AG09309 (cell line): ENCODE data around the gene DUSP9.

Source experiments
- DNase-seq: peaks from one replicate; pipeline ENCODE4 v3.0.0-alpha.2; 2010; ENCODE audit warnings: low read depth
- H3K4me3 ChIP-seq: 2 replicates; pipeline ENCODE4 v1.5.1; 2011; ENCODE audit warnings: mild to moderate bottlenecking, low read depth, low read length, moderate library complexity; ENCODE audit not compliant: control insufficient read depth
- TF ChIP-seq, protein P1 (sequence below): IDR thresholded peaks from 2 replicates; pipeline ENCODE4 v1.5.1; 2011; ENCODE audit warnings: mild to moderate bottlenecking, low read depth, low read length, inconsistent platforms; ENCODE audit not compliant: insufficient read depth, control insufficient read depth; ENCODE audit errors: missing control alignments

DUSP9 gene

GRCh38 chrX:153669901-153670731, 23.1 kb downstream of the DUSP9 start:
- no peak for DNase-seq
- no peak overlapping the region for H3K4me3 ChIP-seq
- TF ChIP-seq, protein P1, sequence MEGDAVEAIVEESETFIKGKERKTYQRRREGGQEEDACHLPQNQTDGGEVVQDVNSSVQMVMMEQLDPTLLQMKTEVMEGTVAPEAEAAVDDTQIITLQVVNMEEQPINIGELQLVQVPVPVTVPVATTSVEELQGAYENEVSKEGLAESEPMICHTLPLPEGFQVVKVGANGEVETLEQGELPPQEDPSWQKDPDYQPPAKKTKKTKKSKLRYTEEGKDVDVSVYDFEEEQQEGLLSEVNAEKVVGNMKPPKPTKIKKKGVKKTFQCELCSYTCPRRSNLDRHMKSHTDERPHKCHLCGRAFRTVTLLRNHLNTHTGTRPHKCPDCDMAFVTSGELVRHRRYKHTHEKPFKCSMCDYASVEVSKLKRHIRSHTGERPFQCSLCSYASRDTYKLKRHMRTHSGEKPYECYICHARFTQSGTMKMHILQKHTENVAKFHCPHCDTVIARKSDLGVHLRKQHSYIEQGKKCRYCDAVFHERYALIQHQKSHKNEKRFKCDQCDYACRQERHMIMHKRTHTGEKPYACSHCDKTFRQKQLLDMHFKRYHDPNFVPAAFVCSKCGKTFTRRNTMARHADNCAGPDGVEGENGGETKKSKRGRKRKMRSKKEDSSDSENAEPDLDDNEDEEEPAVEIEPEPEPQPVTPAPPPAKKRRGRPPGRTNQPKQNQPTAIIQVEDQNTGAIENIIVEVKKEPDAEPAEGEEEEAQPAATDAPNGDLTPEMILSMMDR, result no peak

- DNase-seq, result no peak
- TF ChIP-seq, protein P1, result no peak
- H3K4me3 ChIP-seq, result no peak overlapping the region
These were observed 24.0 kb downstream of the DUSP9 start for GRCh38 chrX:153670748-153671588.

DNA sequence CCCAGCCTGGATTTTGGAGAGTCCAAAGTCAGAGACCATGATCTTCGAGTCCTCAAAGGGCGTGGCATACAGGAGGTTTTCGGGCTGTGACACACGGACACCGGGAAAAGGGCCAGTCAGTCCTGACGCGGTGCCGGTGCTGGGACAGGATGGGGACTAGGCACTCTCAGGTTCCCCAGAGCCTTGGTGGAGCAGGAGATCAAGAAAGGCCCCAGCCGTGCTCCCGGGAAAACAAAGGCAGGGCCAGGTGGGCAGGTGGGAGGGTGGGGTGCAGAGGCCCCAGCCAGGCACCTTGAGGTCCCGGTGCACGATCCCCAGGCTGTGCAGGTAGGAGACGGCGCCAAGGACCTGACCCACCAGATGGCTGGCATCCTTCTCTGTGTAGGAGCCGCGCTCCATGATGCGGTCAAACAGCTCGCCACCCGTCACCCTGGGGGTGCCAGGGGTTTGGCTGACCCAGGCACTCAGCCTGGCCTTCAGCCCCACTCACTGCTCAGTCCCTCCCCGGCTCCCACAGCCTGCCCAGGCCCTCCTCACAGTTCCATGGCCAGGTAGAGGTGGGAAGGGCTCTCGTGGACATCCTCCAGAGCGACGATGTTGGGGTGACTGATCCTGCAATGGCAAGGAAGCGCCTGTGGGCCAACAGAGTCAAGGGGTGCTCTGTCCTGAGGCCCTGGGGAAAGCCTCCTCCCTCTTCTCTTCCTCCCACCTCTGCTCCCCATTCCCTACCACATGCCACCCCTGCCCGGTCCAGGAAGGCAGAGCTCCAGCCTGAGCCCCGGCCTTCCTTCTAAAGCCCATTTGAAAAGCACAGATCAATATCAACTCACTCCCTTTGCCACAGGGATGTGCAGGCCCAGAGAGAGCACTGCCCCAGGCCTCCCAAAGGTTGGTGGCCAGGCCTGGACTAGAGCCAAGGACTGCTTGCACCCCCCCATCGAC, 24.9 kb downstream of the DUSP9 start:
- no peak overlapping the region for H3K4me3 ChIP-seq
- no peak for DNase-seq
- TF ChIP-seq, protein P1, result no peak

- no peak overlapping the region for H3K4me3 ChIP-seq
- TF ChIP-seq, protein P1, result no peak
- no peak for DNase-seq
These were observed 25.8 kb downstream of the DUSP9 start for GRCh38 chrX:153672531-153673427.

GRCh38 chrX:153673428-153674218, 26.6 kb downstream of the DUSP9 start, which contains the start of gene PNCK:
TSS of gene PNCK (minus strand) at chrX:153673813. CDS start at chrX:153673076, 737 bp downstream.
- H3K4me3 ChIP-seq, result no peak within 1 kb of the TSS
- TF ChIP-seq, protein P1, result no peak
- DNase-seq, result no peak
